ENCODE data around the gene VAMP1.
"Not testable (repeated sequence)": the region's sequence is repeated elsewhere in the genome, so short reads cannot be mapped to it uniquely, and the experiment has no call there.

DNA sequence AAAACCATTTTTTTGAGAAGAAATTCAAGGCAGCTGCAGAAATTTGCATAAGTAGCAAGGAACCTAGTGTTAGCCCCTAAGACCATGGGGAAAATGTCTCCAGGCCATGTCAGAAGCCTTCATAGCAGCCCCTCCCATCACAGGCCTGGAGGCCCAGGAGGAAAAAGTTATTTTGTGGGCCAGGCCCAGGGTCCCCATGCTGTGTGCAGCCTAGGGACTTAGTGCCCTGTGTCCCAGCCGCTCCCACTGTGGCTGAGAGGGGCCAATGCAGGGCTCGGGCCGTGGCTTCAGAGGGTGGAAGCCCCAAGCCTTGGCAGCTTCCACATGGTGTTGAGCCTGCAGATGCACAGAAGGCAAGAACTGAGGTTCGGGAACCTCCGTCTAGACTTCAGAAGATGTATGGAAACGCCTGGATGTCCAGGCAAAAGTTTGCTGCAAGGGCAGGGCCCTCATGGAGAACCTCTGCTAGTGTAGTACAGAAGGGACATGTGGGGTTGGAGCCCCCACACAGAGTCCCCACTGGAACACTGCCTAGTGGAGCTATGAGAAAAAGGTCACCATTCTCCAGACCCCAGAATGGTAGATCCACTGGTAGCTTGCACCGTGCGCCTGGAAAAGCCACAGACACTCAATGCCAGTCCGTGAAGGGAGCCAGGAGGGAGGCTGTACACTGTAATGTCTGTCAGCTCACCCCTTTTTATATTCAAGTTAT lies 2.8 kb downstream of the VAMP1 start:
- TF ChIP-seq, protein P1, sequence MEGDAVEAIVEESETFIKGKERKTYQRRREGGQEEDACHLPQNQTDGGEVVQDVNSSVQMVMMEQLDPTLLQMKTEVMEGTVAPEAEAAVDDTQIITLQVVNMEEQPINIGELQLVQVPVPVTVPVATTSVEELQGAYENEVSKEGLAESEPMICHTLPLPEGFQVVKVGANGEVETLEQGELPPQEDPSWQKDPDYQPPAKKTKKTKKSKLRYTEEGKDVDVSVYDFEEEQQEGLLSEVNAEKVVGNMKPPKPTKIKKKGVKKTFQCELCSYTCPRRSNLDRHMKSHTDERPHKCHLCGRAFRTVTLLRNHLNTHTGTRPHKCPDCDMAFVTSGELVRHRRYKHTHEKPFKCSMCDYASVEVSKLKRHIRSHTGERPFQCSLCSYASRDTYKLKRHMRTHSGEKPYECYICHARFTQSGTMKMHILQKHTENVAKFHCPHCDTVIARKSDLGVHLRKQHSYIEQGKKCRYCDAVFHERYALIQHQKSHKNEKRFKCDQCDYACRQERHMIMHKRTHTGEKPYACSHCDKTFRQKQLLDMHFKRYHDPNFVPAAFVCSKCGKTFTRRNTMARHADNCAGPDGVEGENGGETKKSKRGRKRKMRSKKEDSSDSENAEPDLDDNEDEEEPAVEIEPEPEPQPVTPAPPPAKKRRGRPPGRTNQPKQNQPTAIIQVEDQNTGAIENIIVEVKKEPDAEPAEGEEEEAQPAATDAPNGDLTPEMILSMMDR (conservative IDR thresholded peaks at IDR 0.05), result not testable (repeated sequence)
- not testable (repeated sequence) for TF ChIP-seq EZH2 (IDR thresholded peaks at IDR 0.05; ENCODE audit: low read depth)
